ENCODE measurements around the gene TMEM50A.
"Not testable (repeated sequence)": the region's sequence is repeated elsewhere in the genome, so short reads cannot be mapped to it uniquely, and the experiment has no call there.

GRCh38 chr1:25300729-25301128 is 37.4 kb upstream of the TMEM50A start:
- TF ChIP-seq CTCF, POLR2AphosphoS5 (IDR thresholded peaks at IDR 0.05): not testable (repeated sequence)
